HG03432 (cell line): ENCODE data around the gene GPD2.

Experiments used
- ATAC-seq: cut with Tn5 transposase; IDR thresholded peaks from one replicate; pipeline ENCODE4 v1.9.1; 2021; ENCODE audit warnings: mild to moderate bottlenecking, moderate library complexity; ENCODE audit not compliant: unreplicated experiment

GPD2 gene

DNA sequence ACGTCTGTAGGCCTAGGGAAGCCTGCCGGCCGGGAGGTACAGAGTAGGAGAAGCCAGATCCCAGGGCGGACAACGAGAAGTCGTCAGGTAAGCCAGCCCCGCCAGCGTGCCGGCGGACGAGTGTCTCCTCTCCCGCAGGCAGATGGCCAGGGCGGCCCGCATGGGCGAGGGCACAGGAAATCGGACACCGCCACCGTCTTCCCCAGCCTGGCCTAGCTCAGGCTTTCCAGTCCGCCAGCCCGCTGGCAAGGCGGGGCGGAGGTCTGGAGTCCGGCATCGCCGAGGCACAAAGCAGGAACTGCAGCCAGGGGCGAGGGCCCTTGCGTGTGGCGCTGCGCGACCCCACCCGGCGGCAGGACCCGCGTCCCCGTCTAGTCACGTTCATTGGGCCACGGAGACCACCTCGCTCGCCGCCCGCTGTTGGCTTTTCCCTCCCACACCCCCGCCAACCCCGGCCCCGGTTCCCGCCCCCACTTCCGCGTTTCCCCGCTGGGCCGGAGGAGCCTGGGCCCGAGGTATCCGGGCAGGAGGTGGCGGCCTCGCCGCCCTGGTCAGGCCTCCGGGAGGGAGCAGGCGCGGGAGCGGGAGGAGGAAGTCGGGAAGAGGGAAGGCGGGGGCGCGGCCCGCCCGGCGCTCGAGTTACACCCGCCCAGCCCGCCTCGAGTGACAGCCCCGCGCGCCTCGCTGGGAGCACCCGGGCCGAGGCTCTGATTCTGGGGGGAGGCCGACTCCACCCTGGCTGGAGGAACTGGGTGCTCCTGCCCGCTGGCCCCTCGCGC is at the start of gene GPD2:
GPD2 (plus strand) TSS at position 662 of the 779 bp plus-strand sequence. CDS start 39,727 bp downstream, outside the sequence.
- ATAC-seq, result peak; percentile 66

DNA sequence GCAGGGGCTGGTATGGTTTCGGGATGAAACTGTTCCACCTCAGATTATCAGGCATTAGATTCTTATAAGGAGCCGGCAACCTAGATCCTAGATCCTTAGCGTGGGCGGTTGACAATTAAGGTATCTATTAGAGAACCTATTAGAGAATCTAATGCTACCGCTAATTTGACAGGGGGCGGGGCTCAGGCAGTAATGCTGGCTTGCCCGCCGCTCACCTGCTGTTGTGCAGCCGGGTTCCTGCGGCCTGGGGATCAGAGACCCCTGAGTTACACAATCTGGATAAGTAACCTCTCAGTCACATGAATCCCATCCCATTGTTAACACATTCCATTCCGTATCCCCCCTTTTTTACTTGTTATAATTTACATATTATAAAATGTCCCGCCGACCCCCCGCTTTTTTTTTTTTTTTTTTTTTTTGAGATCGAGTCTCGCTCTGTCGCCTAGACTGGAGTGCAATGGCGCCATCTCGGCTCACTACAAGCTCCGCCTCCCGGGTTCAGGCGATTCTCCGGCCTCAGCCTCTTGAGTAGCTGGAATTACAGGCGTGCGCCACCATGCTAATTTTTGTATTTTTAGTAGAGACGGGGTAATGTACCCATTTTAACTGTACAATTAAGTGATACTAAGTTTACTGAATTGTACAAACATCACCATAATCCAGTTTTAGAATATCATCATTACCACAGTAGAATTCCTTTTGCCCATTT is 42.0 kb upstream of the GPD2 start:
- no peak for ATAC-seq

DNA sequence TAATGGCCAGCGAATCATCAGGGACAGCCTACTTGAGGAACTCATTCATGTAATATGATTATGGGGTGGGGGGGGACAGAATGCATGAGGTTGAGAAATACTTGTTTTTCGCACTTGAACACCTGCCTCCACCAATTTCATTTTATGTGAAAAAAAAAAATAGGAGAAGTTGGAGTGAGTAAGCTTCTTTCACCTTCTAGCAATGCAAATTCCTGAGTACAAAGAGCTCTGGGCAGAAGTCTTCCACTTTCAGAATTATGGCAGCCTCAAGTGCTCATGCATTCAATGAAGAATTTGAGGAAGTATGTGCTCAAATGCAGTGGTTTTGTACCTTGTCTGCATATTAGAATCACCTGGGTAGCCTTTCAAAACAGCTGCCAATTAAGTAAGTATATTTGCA is 40.1 kb upstream of the GPD2 start:
- ATAC-seq, result peak; percentile 23

GRCh38 chr2:156397229-156397628 is 39.0 kb upstream of the GPD2 start:
- ATAC-seq, result no peak

- no peak for ATAC-seq
Observed at GRCh38 chr2:156398176-156398575, 38.0 kb upstream of the GPD2 start.

DNA sequence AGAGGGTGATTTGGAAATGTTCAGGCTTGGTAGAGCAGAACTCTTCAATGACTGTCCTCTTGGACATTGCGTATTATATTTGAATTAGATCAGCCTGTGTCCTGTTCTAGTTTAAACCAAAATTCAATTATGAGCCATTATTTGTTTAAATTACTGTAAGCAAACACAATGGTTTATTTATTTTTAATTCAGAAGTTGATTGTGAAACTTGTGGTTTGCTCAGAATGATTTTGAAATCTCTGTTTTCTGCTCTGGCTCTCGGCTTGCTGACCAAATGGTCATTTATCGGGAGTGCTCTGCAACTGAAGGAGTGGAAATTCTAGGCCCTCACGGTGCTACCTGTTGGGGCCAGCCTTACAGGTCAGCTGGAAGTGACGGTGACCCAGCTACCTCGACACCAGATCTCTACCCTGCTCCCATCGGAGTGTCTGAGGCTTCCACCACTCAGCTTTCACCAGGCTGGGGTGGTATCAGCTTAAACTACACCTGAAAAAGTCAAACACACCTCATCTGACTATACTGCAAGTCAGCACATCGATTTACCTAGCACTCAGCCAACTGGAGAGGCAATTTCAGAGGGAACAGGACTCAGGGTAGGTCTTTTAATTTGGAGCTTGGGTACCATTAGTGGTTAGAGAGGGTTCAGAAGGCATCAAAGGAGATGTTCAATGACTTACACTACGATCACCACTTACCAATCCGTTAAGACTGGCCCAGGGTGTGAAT is 36.8 kb upstream of the GPD2 start:
- ATAC-seq, result no peak

- peak; percentile 49 for ATAC-seq
Observed at GRCh38 chr2:156399950-156400705, 36.1 kb upstream of the GPD2 start.

- peak; percentile 68 for ATAC-seq
Observed at GRCh38 chr2:156400706-156401678, 35.2 kb upstream of the GPD2 start.

DNA sequence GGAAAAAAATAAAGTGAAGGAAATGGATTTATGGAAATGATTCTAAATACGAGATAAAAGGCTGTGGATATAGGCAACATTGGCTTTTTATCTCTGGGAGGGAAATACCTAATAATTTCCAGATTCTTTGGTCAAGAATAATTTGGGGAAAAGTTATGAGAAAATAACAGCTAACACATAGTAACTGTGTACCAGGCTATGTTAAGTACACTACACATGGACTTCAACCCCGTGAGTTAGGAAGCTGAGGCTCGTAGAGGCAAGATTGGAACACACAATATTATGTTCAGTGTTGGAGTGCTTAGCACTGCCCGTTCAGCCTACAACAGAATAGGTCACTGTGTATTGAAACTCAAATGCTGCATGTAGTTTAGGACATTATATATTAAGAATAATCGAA is 34.3 kb upstream of the GPD2 start:
- ATAC-seq, result no peak

- no peak for ATAC-seq
Observed at GRCh38 chr2:156405586-156405985, 30.6 kb upstream of the GPD2 start.

GRCh38 chr2:156411835-156412234 is 24.3 kb upstream of the GPD2 start:
- ATAC-seq, result no peak

- ATAC-seq, result no peak
Observed at GRCh38 chr2:156421851-156422250, 14.3 kb upstream of the GPD2 start.

DNA sequence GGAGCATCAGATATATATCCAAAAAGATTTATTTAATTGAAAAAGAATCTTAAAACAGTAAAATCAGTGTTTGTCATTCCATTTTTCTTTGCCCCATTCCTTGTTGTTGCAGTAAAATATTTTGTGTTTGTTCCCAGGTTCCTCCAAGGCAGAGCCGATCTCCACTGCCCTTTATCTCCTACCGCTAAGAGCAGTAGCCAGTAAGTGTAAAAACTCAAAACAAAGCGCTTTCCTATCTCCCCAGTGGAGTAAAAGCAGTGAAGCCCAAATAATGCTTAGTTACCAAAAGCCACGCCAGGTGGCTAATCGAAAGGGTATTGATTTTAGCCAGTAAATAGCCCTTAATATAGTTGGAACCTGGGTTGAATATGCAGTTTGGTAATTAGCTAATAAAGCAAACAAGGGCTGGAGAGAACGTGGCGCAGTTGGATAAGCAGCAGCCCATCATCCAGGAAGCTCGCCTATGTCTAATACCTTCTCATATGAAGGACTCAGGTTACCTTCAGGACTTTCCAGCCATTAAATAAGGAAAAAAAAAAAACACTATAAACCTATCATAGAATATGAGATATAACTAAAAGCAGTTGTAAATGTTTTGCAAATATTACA is 12.4 kb upstream of the GPD2 start:
- no peak for ATAC-seq

- no peak for ATAC-seq
Observed at GRCh38 chr2:156427074-156427473, 9.1 kb upstream of the GPD2 start.

DNA sequence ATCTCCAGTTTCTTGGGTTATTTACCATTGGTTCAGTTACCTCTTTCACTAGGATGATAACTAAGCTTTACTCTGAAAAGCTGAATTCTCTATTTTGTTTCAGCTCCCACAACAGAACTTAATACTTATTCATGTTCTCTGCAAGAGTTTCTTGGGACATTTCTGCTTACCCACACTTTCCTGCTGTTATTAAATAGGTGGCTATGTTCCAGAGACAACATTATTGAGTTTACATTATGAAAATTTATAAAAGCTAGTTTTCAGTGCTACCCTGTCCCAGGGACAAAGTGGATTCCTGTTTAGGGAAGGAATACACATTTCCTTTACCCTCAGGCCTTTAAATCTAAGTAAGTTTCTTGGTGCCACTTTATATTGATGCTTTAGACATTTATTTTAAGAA is 7.0 kb upstream of the GPD2 start:
- no peak for ATAC-seq

- ATAC-seq, result peak; percentile 20
Observed at GRCh38 chr2:156430236-156430979, 5.8 kb upstream of the GPD2 start.

- peak; percentile 67 for ATAC-seq
Observed at GRCh38 chr2:156430980-156431358, 5.2 kb upstream of the GPD2 start.

DNA sequence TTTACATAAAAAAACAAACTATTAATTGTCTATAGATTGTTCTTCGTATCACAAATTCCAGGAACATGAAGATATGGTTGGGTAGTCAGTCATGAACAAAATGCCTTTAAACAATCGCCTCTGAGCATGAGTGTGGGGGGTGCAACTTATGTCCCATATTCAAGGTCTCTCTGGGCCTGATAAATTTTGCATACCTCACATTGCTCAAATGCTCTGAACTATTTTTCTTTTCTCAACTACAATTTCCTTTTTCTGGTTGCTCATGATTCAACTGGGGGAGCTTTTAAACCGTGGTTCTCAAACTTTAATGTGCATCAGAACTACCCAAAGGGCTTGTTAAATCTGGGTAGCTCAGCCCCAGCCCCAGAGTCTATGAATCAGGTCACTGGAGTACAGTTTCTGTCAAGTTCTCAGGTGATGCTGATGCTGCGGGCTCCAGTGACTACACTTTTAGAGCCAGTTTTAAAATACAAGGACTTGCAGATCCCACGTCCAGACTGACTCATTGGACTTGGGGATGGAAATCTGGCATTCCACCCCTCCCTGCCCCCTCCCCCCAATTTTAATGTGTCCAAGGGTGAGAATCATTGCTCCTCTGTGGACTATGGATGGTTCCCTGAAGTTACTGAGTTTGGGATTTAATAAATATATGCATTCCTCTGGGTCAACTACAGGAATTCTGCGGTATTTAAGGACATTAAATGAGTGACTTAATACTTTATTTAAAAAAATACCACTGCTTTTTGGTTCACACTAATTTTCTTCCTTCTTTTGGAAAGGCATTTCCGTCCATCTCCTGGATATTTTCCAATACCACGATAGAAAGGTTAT is 1.5 kb upstream of the GPD2 start:
- ATAC-seq, result no peak
